ENCODE measurements around the gene IL10. TPM values are rescaled to one million over a fixed set of nuclear protein-coding genes. Genes with fewer than 3 reads are reported as not detected.
"Not testable (repeated sequence)": the region's sequence is repeated elsewhere in the genome, so short reads cannot be mapped to it uniquely, and the experiment has no call there.

The IL10 gene
- total and polyA plus RNA-seq, 2 donors from 2014 or later: 0.49 to 2.5 TPM

GRCh38 chr1:206766251-206766856 lies 5.9 kb downstream of the IL10 start:
- H3K27me3 ChIP-seq (ENCODE audit: control insufficient read depth, insufficient read depth, low read length): no peaks in the 10 kb centered on the region
- FAIRE-seq: no peak
- H3K9ac ChIP-seq (ENCODE audit: low read length in 3 of 3): no peak overlapping the region
- no peaks in the 10 kb centered on the region for H3K36me3 ChIP-seq (ENCODE audit: control insufficient read depth in 2 of 3, insufficient read depth in 3 of 3, low read length in 3 of 3)
- H3K4me1 ChIP-seq (ENCODE audit: control insufficient read depth in 2 of 3, insufficient read depth in 2 of 3, low read depth in 1 of 3, low read length in 3 of 3): no peaks in the 10 kb centered on the region
- intact Hi-C loops (cut with DNase I): no loop called here
- no peak overlapping the region for H3K4me3 ChIP-seq (ENCODE audit: low read length in 3 of 3)
- DNase-seq: peak in 4 of 5 donors; percentile 49 to 75 (median 54)
- H3K9me3 ChIP-seq (ENCODE audit: control insufficient read depth in 2 of 3, insufficient read depth in 1 of 3, low read length in 3 of 3): no peaks in the 10 kb centered on the region
- H3K27ac ChIP-seq (ENCODE audit: low read depth in 2 of 2, low read length in 2 of 2): no peak overlapping the region
- no peak for TF ChIP-seq CTCF (IDR thresholded peaks at IDR 0.05; ENCODE audit: borderline replicate concordance, extremely low read depth, insufficient read depth)

- DNase-seq; FAIRE-seq; intact Hi-C loops (cut with DNase I); H3K27me3 ChIP-seq (ENCODE audit: control insufficient read depth, insufficient read depth, low read length); H3K9me3 ChIP-seq (ENCODE audit: control insufficient read depth in 2 of 3, insufficient read depth in 1 of 3, low read length in 3 of 3); H3K4me1 ChIP-seq (ENCODE audit: control insufficient read depth in 2 of 3, insufficient read depth in 2 of 3, low read depth in 1 of 3, low read length in 3 of 3); H3K4me3 ChIP-seq (ENCODE audit: low read length in 3 of 3); H3K27ac ChIP-seq (ENCODE audit: low read depth in 2 of 2, low read length in 2 of 2); H3K36me3 ChIP-seq (ENCODE audit: control insufficient read depth in 2 of 3, insufficient read depth in 3 of 3, low read length in 3 of 3); H3K9ac ChIP-seq (ENCODE audit: low read length in 3 of 3): not testable (repeated sequence)
Observed at GRCh38 chr1:206765771-206766170, 6.5 kb downstream of the IL10 start.

GRCh38 chr1:206762741-206763364 lies 9.4 kb downstream of the IL10 start:
- not testable (repeated sequence) for H3K4me1 ChIP-seq (ENCODE audit: control insufficient read depth in 2 of 3, insufficient read depth in 2 of 3, low read depth in 1 of 3, low read length in 3 of 3)

GRCh38 chr1:206761159-206761768 lies 11.0 kb downstream of the IL10 start:
- H3K9me3 ChIP-seq (ENCODE audit: control insufficient read depth in 2 of 3, insufficient read depth in 1 of 3, low read length in 3 of 3): no peaks in the 10 kb centered on the region
- H3K36me3 ChIP-seq (ENCODE audit: control insufficient read depth in 2 of 3, insufficient read depth in 3 of 3, low read length in 3 of 3): no peaks in the 10 kb centered on the region
- no peak for FAIRE-seq
- H3K4me1 ChIP-seq (ENCODE audit: control insufficient read depth in 2 of 3, insufficient read depth in 2 of 3, low read depth in 1 of 3, low read length in 3 of 3): no peaks in the 10 kb centered on the region
- H3K4me3 ChIP-seq (ENCODE audit: low read length in 3 of 3): no peak overlapping the region
- TF ChIP-seq CTCF (IDR thresholded peaks at IDR 0.05; ENCODE audit: borderline replicate concordance, extremely low read depth, insufficient read depth): no peak
- DNase-seq: peak in 1 of 5 donors; percentile 23
- intact Hi-C loops (cut with DNase I): no loop called here
- no peaks in the 10 kb centered on the region for H3K27me3 ChIP-seq (ENCODE audit: control insufficient read depth, insufficient read depth, low read length)
- H3K27ac ChIP-seq (ENCODE audit: low read depth in 2 of 2, low read length in 2 of 2): no peak overlapping the region
- H3K9ac ChIP-seq (ENCODE audit: low read length in 3 of 3): no peak overlapping the region

More at GRCh38 chr1:206762741-206763364, 9.4 kb downstream of the IL10 start:
- H3K4me3 ChIP-seq (ENCODE audit: low read length in 3 of 3); H3K9me3 ChIP-seq (ENCODE audit: control insufficient read depth in 2 of 3, insufficient read depth in 1 of 3, low read length in 3 of 3); H3K36me3 ChIP-seq (ENCODE audit: control insufficient read depth in 2 of 3, insufficient read depth in 3 of 3, low read length in 3 of 3); H3K27ac ChIP-seq (ENCODE audit: low read depth in 2 of 2, low read length in 2 of 2); intact Hi-C loops (cut with DNase I); H3K9ac ChIP-seq (ENCODE audit: low read length in 3 of 3); H3K27me3 ChIP-seq (ENCODE audit: control insufficient read depth, insufficient read depth, low read length); FAIRE-seq; DNase-seq: not testable (repeated sequence)

Measured in kidney (tissue), 14 donors.